ENCODE results near the gene MBD6.
A peak's percentile ranks its signal among the peaks of the same experiment; 100 is the strongest.

Gene MBD6

DNA sequence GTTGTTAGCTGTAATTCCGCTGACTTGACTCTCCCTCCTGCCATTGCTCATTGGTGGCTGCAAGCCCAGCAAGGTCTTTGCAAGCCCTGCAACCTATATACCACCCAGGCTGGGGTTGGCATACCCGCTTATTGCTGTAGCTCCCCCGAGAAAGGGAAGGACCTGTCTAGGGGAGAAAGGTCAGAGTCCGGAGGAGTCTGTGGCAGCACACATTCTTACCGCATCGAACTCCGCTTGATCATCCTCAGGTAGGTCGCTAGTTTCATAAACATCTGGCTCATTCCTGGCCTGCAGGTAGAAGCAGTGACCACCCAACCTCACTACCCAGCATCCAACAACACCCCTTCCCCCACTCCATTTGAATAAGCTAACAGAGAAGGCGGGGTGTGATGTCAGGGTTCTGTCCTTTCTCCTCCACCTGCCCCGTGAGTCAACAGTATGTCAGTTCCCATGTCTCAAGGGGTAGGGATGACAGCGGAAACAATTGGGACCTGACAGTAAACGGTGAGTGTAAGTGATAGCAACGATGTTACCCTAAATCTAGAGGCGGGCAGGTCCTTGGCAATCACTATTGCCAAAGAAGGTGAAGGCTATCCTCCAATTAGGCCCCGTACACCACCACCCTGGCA, 23.3 kb downstream of the MBD6 start:
- TF ChIP-seq CEBPB (IDR thresholded peaks at IDR 0.05) (no peak), ZBTB7A (IDR thresholded peaks at IDR 0.05; ENCODE audit: low read depth) (no peak), MAX (IDR thresholded peaks at IDR 0.05) (no peak), TEAD4 (IDR thresholded peaks at IDR 0.05) (no peak), USF1 (IDR thresholded peaks at IDR 0.05) (no peak), EP300 (IDR thresholded peaks at IDR 0.05; ENCODE audit: borderline replicate concordance) (no peak), RAD21 (IDR thresholded peaks at IDR 0.05; ENCODE audit: low read depth) (no peak), EGR1 (IDR thresholded peaks at IDR 0.05) (no peak), NFIC (IDR thresholded peaks at IDR 0.05) (no peak), TAF1 (IDR thresholded peaks at IDR 0.05; ENCODE audit: low read depth) (no peak), TCF12 (IDR thresholded peaks at IDR 0.05; ENCODE audit: low read depth) (no peak), REST (IDR thresholded peaks at IDR 0.05; ENCODE audit: low read depth) (no peak), FOXM1 (IDR thresholded peaks at IDR 0.05; ENCODE audit: borderline replicate concordance, low read depth) (no peak), YY1 (IDR thresholded peaks at IDR 0.05; ENCODE audit: low read depth) (no peak), CREB1 (IDR thresholded peaks at IDR 0.05; ENCODE audit: low read depth) (no peak)

- TF ChIP-seq TAF1 (IDR thresholded peaks at IDR 0.05; ENCODE audit: low read depth): peak; percentile 84
- no peak for TF ChIP-seq YY1 (IDR thresholded peaks at IDR 0.05; ENCODE audit: low read depth)
- peak; percentile 24; the same call in 1 of the 2 replicates for TF ChIP-seq MAX (IDR thresholded peaks at IDR 0.05)
- no peak for TF ChIP-seq TCF12 (IDR thresholded peaks at IDR 0.05; ENCODE audit: low read depth)
- peak; percentile 95 for TF ChIP-seq ZBTB7A (IDR thresholded peaks at IDR 0.05; ENCODE audit: low read depth)
- TF ChIP-seq USF1 (IDR thresholded peaks at IDR 0.05): peak; percentile 6; the same call in 1 of the 2 replicates
- TF ChIP-seq CEBPB (IDR thresholded peaks at IDR 0.05): no peak
Observed at GRCh38 chr12:57546438-57547287, 24.0 kb downstream of the MBD6 start, which contains the start of gene DCTN2. TSS of gene DCTN2 (minus strand) at chr12:57547192. CDS start at chr12:57547063, 129 bp downstream.

DNA sequence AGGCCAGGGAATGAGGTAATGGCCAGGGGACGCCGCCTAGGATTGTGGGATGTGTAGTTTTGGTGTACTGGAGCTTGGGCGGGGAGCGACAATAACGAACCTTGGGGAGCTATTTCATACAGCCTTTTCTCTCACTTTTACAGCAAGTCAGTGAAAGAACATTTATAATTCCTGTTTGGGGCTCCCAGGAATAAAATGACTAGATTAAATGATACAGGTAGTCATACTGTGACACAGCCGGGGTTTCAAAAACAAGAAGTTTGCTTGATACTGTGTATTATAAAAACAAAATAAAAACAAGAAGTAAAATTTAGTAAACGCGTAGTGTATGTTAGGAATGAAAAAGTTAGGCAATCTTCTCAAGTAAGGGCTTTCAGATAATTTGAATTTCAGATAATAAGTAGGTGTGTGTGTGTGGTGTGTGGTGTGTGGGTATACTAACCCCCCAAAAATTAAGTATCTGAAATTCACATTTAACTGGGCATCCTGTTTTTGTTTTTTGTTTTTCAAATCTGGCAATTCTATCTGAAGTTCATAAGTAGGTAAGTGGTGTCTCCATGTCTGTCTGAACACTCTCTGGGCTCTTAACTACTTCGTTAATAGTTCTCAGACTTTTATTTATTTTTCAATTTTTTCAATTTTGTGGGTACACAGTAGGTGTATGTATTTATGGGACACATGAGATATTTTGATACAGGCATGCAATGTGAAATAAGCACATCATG, 24.8 kb downstream of the MBD6 start:
- TF ChIP-seq CEBPB (IDR thresholded peaks at IDR 0.05): no peak
- no peak for TF ChIP-seq EP300 (IDR thresholded peaks at IDR 0.05; ENCODE audit: borderline replicate concordance)
- TF ChIP-seq USF1 (IDR thresholded peaks at IDR 0.05): no peak
- peak; percentile 66 for TF ChIP-seq YY1 (IDR thresholded peaks at IDR 0.05; ENCODE audit: low read depth)
- TF ChIP-seq ZBTB7A (IDR thresholded peaks at IDR 0.05; ENCODE audit: low read depth): no peak
- no peak for TF ChIP-seq EGR1 (IDR thresholded peaks at IDR 0.05)
- TF ChIP-seq CREB1 (IDR thresholded peaks at IDR 0.05; ENCODE audit: low read depth): peak; percentile 89
- no peak for TF ChIP-seq RAD21 (IDR thresholded peaks at IDR 0.05; ENCODE audit: low read depth)

GRCh38 chr12:57548013-57548315, 25.3 kb downstream of the MBD6 start:
- TF ChIP-seq YY1 (IDR thresholded peaks at IDR 0.05; ENCODE audit: low read depth) (no peak), FOXM1 (IDR thresholded peaks at IDR 0.05; ENCODE audit: borderline replicate concordance, low read depth) (no peak), RAD21 (IDR thresholded peaks at IDR 0.05; ENCODE audit: low read depth) (no peak), EGR1 (IDR thresholded peaks at IDR 0.05) (no peak), ZBTB7A (IDR thresholded peaks at IDR 0.05; ENCODE audit: low read depth) (no peak), TEAD4 (IDR thresholded peaks at IDR 0.05) (no peak), NFIC (IDR thresholded peaks at IDR 0.05) (no peak), EP300 (IDR thresholded peaks at IDR 0.05; ENCODE audit: borderline replicate concordance) (no peak), CEBPB (IDR thresholded peaks at IDR 0.05) (no peak), USF1 (IDR thresholded peaks at IDR 0.05) (no peak), TCF12 (IDR thresholded peaks at IDR 0.05; ENCODE audit: low read depth) (no peak), REST (IDR thresholded peaks at IDR 0.05; ENCODE audit: low read depth) (no peak), TAF1 (IDR thresholded peaks at IDR 0.05; ENCODE audit: low read depth) (no peak), MAX (IDR thresholded peaks at IDR 0.05) (no peak), CREB1 (IDR thresholded peaks at IDR 0.05; ENCODE audit: low read depth) (no peak)
